RCC 7860 (cell line): ENCODE measurements around the gene SUDS3.

Experiments used
- DNase-seq: peaks from one replicate; pipeline ENCODE4 v3.0.0-alpha.2; 2015; ENCODE audit warnings: low spot score
- FAIRE-seq: peaks from 2 replicates; lab custom pipeline; 2012; peaks lifted over from hg19 to GRCh38; lab: Jason Lieb, UNC

SUDS3 gene

GRCh38 chr12:118439068-118439467 lies 62.7 kb downstream of the SUDS3 start:
- FAIRE-seq: no peak
- no peak for DNase-seq

DNA sequence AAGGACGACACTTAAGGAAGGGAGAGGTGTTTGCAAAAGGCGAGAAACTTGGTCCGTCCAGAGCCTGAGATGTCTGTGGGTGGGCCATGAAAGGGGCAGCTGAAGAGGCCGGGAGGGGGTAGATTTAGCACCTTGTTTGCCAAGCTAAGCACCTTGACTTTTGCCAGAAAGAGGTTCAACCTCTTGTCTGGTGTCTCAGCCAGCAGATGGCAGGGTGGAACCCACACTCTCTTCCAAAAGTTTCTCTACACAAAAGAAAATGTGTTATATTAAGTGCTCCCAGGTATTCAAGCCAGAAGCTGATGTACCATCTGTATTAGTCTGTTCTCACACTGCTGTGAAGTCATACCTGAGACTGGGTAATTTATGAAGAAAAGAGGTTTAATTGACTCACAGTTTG lies 69.9 kb downstream of the SUDS3 start:
- no peak for DNase-seq
- FAIRE-seq: no peak

DNA sequence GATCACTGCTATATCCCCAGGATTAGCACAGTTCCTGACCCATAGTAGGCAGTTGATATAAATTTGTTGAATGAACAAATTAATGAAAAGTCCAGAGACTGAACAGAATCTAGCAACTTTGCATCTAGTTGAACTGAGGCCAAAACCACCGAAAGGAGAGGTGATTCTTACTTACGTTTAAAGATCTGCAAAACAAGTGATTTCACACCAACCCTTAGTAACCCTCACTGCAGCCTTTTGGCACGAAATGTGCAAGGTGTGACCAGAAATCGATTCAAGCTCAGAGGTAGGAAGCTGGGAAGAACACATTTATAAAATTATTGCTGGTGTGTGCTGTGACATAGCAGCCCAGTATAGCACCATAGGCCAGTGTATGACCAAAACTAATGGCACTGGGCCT lies 70.8 kb downstream of the SUDS3 start:
- DNase-seq (no peak), FAIRE-seq (no peak)

DNA sequence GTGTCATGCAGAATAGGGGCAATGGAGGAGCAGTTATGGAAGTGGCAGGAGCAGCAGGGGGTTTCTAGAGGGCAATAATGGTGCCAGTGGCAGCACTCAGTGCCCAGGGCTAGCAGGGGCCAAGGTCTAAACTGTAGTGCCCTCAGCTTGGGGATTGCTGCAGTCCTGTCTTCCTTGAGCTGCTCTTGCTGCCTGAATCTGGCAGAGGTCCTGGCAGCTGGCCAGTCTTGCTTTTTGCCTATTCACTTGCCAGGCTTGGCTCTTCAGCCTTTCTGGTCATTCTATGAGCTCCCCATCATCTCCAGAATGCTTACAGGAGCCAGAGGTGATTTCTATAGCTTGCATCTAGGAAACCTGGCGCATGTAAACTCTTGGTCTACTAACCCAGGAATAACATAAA lies 72.0 kb downstream of the SUDS3 start:
- DNase-seq (no peak), FAIRE-seq (no peak)

GRCh38 chr12:118455327-118455726 lies 79.0 kb downstream of the SUDS3 start:
- DNase-seq: no peak
- FAIRE-seq: no peak

- DNase-seq: no peak
- no peak for FAIRE-seq
Observed at GRCh38 chr12:118456741-118457140, 80.4 kb downstream of the SUDS3 start.

GRCh38 chr12:118459110-118459509 lies 82.8 kb downstream of the SUDS3 start:
- DNase-seq (no peak), FAIRE-seq (no peak)

- no peak for DNase-seq
- no peak for FAIRE-seq
Observed at GRCh38 chr12:118463677-118464076, 87.3 kb downstream of the SUDS3 start.

GRCh38 chr12:118465706-118466105 lies 89.4 kb downstream of the SUDS3 start:
- FAIRE-seq: no peak
- no peak for DNase-seq
